Endothelial cell of umbilical vein (primary cell): Measurements from ENCODE around the gene KLC1. TPM values are rescaled to one million over a fixed set of nuclear protein-coding genes. Genes with fewer than 3 reads are reported as not detected.

Experiments used
- BruUV-seq: library from RNA; stranded (reverse); fragments of 400-500 nt; replicated peaks from 2 replicates; lab custom pipeline; 2021; lab: Mats Ljungman, UMichigan
- CTCF ChIA-PET: fragments of 300-600, 350-600 bp; sonication (Branson Sonifier 250); formaldehyde crosslinking; loops from one replicate; lab custom pipeline; 2021; ENCODE audit warnings: antibody characterized with exemption, inconsistent platforms; lab: Charles Lee
- POLR2A ChIA-PET: fragments of 300-600, 350-600 bp; sonication (Branson Sonifier 250); formaldehyde crosslinking; loops from one replicate; lab custom pipeline; 2021; ENCODE audit warnings: antibody characterized with exemption, inconsistent platforms; lab: Charles Lee
- DNase-seq: peaks from one replicate; pipeline ENCODE4 v3.0.0-alpha.2; 2011; ENCODE audit warnings: low read depth, low spot score
- FAIRE-seq: peaks from 2 replicates; lab custom pipeline; 2011; peaks lifted over from hg19 to GRCh38; lab: Jason Lieb, UNC
- H2AFZ ChIP-seq: 2 replicates; pipeline ENCODE4 v1.6.0; 2012; ENCODE audit warnings: low read depth, low read length, control low read depth, inconsistent platforms
- H3K27ac ChIP-seq: 2 replicates; pipeline ENCODE4 v1.5.1; 2011; ENCODE audit warnings: low read depth, mild to moderate bottlenecking, control low read depth, low read length, moderate library complexity; ENCODE audit not compliant: insufficient read depth
- H3K27me3 ChIP-seq, 2 experiments: 2 replicates each; pipeline versions ENCODE4 v1.6.0 to v1.6.1; 2011; ENCODE audit warnings: low read length in 2 of 2, mixed read lengths in 1 of 2; ENCODE audit not compliant: control insufficient read depth in 2 of 2, insufficient read depth in 2 of 2
- H3K36me3 ChIP-seq, 2 experiments: 2 replicates in 1 of 2; 3 replicates in 1 of 2; pipeline ENCODE4 v1.5.1; 2011; ENCODE audit warnings: low read length in 2 of 2, mild to moderate bottlenecking in 1 of 2, moderate library complexity in 1 of 2; ENCODE audit not compliant: control insufficient read depth in 2 of 2, insufficient read depth in 2 of 2; ENCODE audit errors: extremely low read depth in 1 of 2
- H3K4me1 ChIP-seq: 3 replicates; pipeline ENCODE4 v1.5.1; 2011; ENCODE audit warnings: mild to moderate bottlenecking, low read length; ENCODE audit not compliant: control insufficient read depth, insufficient read depth; ENCODE audit errors: extremely low read depth
- H3K4me2 ChIP-seq: 2 replicates; pipeline ENCODE4 v1.6.1; 2011; ENCODE audit warnings: low read length, control low read depth, mixed read lengths; ENCODE audit not compliant: insufficient read depth
- H3K4me3 ChIP-seq, 3 experiments: fragments of 200-600 bp in 1 of 3; sonication (generic), shearing (Covaris generic) in 1 of 3; replicated peaks in 1 of 3; 2 replicates each; pipeline ENCODE4 v1.5.1; 2011 to 2016; ENCODE audit warnings: control low read depth in 3 of 3, low read length in 3 of 3, mild to moderate bottlenecking in 2 of 3, inconsistent platforms in 1 of 3, low read depth in 1 of 3, moderate library complexity in 1 of 3; ENCODE audit not compliant: insufficient read depth in 1 of 3
- H3K79me2 ChIP-seq: 2 replicates; pipeline ENCODE4 v1.6.0; 2012; ENCODE audit warnings: low read length, inconsistent platforms; ENCODE audit not compliant: control insufficient read depth, insufficient read depth
- H3K9ac ChIP-seq: replicated peaks from 2 replicates; pipeline ENCODE3; 2011; ENCODE audit warnings: low read length, control low read depth; ENCODE audit not compliant: insufficient read depth; ENCODE audit errors: extremely low read depth
- H3K9me1 ChIP-seq: replicated peaks from 3 replicates; pipeline ENCODE4 v1.6.0; 2011; ENCODE audit warnings: mild to moderate bottlenecking, low read length; ENCODE audit not compliant: control insufficient read depth, insufficient read depth; ENCODE audit errors: extremely low read depth
- H3K9me3 ChIP-seq: replicated peaks from 2 replicates; pipeline ENCODE4 v1.5.1; 2012; ENCODE audit warnings: low read length, inconsistent platforms; ENCODE audit not compliant: control insufficient read depth, insufficient read depth
- H4K20me1 ChIP-seq: replicated peaks from 2 replicates; pipeline ENCODE3; 2011; ENCODE audit warnings: mild to moderate bottlenecking, low read length; ENCODE audit not compliant: control insufficient read depth, insufficient read depth; ENCODE audit errors: extremely low read depth
- CTCF ChIP-seq, 2 donors: IDR thresholded peaks; 1 replicate in 1 of 2; 2 replicates in 1 of 2; pipeline ENCODE4 v1.5.1; 2011; ENCODE audit warnings: low read length in 2 of 2, mild to moderate bottlenecking in 2 of 2, moderate library complexity in 2 of 2, control low read depth in 1 of 2, inconsistent platforms in 1 of 2, low read depth in 1 of 2; ENCODE audit not compliant: insufficient read depth in 1 of 2; ENCODE audit errors: extremely low read depth in 1 of 2
- FOS ChIP-seq: IDR thresholded peaks from 2 replicates; pipeline ENCODE4 v1.6.1; 2011; ENCODE audit warnings: mild to moderate bottlenecking, low read length, moderate library complexity, borderline replicate concordance; ENCODE audit not compliant: insufficient read depth
- MAX ChIP-seq: IDR thresholded peaks from 2 replicates; pipeline ENCODE4 v1.6.1; 2011; ENCODE audit not compliant: insufficient read depth, insufficient read length
- POLR2A ChIP-seq: IDR thresholded peaks from 2 replicates; pipeline ENCODE4 v1.6.1; 2012; ENCODE audit warnings: low read depth, mild to moderate bottlenecking, control low read depth, low read length
- dilution Hi-C: fragments of 300-500 bp; cut with MboI; formaldehyde crosslinking; loops from one replicate; pipeline ENCODE4 v1.15.0; 2019; ENCODE audit warnings: low sequenced_read_pairs; ENCODE audit not compliant: extremely low pct_ligation_motif_present
- intact Hi-C: fragments of 100-400 bp; cut with micrococcal nuclease; formaldehyde crosslinking; loops from one replicate; pipeline ENCODE4 v1.10.0; 2022
- polyA plus RNA-seq, 4 experiments: library from polyadenylated mRNA; depleted of rRNA in 3 of 4; stranded (reverse) in 3 of 4; unstranded in 1 of 4; fragments of >200 nt; gene quantifications; 2 replicates each; pipeline versions ENCODE4 v1.2.1 to v1.2.3, GENCODE V29; 2011 to 2012; ENCODE audit warnings: missing spikeins in 1 of 4
- total RNA-seq: library from RNA; stranded (reverse); gene quantifications from 2 replicates; pipeline ENCODE4 v1.2.3, GENCODE V29; 2021

Gene KLC1
- total and polyA plus RNA-seq, 2 donors (not counting 3 experiments of a cell fraction or from before 2014, with no cell fraction given): 124 to 233 TPM

- TF ChIP-seq CTCF (IDR thresholded peaks at IDR 0.05; ENCODE audit: extremely low read depth in 1 of 2, insufficient read depth in 1 of 2, low read depth in 1 of 2, low read length in 2 of 2) (no peak), MAX (no peak), POLR2A (no peak), FOS (no peak)
- H4K20me1 ChIP-seq: no peaks in the 10 kb centered on the region
- H3K4me1 ChIP-seq: peaks cover 14% of the 10 kb centered on the region
- intact Hi-C loops (no loop called here), dilution Hi-C loops (no loop called here)
- no peaks in the 10 kb centered on the region for H3K27me3 ChIP-seq
- FAIRE-seq (peak; percentile 73), DNase-seq (peak; percentile 43)
- peak overlapping the region; percentile 14 for H3K9ac ChIP-seq
- H2AFZ ChIP-seq: no peak overlapping the region
- no peaks in the 10 kb centered on the region for H3K9me3 ChIP-seq
- no peaks in the 10 kb centered on the region for H3K9me1 ChIP-seq
- H3K36me3 ChIP-seq: peaks cover 0 to 27% of the 10 kb centered on the region in 2 experiments
- no TSS peak for BruUV-seq
- H3K79me2 ChIP-seq: no peaks in the 10 kb centered on the region
- H3K4me2 ChIP-seq: peak overlapping the region; percentile 9
- POLR2A ChIA-PET: no interaction called here
- CTCF ChIA-PET: interaction anchor here (0.6 to 1.1 kb wide), 6 partner anchors 34 to 177 kb away, joined by 3 to 6 read pairs (median 3); no protein-coding TSS in a partner anchor
- peak overlapping the region; percentile 25 for H3K27ac ChIP-seq
- H3K4me3 ChIP-seq: no peak overlapping the region
Observed at GRCh38 chr14:103740991-103741689, 112.1 kb downstream of the KLC1 start.
